CD1c-positive myeloid dendritic cell (primary cell): ENCODE measurements around the gene ATOH8.
A peak's percentile ranks its signal among the peaks of the same experiment; 100 is the strongest.

ENCODE experiments used
- DNase-seq: peaks from one replicate; pipeline ENCODE4 v3.0.0-alpha.2; 2016; ENCODE audit errors: extremely low spot score

ATOH8 gene

DNA sequence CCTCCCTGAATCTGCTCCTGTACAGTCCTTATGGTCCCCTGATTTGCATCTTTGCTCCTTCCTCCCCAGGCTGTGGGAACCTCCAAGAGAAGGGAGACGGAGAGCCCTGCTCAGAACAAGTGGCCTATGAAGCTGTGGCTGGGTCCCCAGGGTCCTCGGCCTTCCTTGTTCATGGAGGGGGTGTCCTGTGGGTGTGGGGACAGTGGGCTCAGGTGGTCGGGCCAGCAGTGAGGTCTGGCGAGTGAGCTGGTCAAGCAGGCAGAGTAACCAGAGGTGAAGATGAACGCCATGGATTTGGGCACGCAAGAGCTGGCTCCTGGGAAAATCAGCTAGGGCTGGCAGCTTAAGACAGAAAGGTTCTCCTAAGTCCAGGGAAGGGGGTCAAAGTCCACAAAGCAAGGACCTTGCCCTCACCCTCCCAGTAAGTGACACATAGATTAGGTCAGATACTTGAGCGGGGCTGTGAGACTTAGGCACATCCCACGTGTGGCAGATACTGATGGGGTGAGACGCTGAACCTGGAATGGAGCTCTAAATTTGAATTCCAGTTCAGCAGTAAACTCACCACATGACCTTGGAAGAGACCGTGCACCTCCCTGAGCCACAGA is 34.8 kb upstream of the ATOH8 start:
- DNase-seq: no peak

DNA sequence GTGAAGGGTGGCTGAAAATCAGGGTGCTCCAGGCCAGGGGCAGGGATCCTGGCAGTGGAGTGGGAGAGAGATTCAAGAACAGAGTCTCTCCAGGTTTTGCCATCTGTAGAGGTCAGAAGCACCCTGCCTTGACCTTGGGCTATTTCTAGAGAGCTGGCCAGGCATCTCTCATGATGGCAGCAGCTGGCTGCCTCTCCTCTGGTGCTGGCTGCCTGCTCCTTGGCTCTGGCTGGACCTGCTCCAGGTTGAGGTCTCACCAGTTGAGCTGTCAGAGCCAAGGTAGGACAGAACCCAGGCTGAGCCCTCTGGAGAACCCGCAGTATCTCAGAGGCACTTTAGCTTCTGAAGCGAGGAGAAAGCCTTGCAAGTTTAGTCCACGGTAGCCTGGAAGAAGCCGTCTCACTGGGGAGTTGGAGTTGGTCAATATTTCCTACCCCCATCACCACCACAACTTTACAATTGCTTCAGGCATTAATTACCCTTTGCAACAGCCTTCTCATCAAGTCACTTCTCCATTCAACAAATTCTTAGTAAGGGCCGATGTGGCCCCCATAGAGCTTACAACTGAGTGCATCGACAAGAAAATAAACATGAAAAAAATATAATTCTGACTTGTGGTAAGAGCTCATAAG is 34.1 kb upstream of the ATOH8 start:
- no peak for DNase-seq

DNA sequence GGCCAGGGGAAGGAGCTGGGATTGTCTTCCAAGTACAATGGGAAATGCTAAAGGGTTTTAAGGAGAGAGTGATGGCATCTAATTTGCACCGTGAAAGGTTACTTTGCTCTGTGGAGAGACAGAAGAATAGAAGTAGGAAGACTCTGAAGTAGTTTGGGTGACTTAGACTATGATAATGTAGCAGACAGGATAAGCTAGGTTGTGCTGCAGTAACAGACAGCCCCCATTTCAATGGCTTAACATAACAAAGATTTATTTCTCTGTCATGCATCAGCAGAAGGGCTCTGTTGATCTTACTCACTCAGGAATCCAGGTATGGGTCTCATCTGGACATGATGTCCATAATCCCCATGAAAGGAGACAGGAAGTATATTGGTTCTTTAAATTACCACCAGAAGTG is 33.3 kb upstream of the ATOH8 start:
- DNase-seq: no peak

DNA sequence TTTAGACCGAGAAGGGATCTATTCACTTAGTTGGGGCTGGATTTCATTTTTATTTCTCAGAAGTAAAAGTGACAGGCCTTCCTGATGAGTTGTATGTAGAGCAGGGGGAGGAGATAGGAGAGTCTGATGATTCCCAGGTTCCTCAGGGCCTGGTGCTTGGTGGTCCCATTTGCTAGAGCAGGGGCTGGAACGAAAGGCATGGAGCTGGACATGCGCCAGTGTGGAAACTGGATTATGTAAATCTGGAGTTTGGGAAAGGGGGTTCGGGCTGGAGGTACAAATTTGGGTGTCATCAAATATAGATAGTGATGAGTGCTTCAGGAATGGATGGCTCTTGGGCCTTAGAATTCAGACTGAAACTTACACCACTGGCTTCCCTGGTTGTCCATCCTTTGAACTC is 32.1 kb upstream of the ATOH8 start:
- DNase-seq: no peak

DNA sequence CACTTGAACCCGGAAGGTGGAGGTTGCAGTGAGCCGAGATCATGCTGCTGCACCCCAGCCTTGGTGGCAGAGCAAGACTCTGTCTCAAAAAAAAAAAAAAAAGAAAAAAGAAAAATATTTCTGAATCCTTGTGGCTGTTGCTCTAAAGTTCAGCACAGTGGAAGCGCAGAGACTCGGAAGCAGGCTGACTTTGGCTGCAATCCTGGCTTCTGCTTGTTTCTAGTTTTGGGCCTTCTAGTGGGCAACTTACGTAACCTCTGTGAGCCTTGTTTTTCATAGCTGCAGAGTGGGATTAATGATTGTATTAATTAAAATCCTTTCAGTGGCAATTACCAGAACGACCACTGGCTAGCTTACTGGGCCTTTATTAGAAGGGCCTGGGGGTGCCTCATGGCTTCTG is 31.3 kb upstream of the ATOH8 start:
- DNase-seq: no peak

DNA sequence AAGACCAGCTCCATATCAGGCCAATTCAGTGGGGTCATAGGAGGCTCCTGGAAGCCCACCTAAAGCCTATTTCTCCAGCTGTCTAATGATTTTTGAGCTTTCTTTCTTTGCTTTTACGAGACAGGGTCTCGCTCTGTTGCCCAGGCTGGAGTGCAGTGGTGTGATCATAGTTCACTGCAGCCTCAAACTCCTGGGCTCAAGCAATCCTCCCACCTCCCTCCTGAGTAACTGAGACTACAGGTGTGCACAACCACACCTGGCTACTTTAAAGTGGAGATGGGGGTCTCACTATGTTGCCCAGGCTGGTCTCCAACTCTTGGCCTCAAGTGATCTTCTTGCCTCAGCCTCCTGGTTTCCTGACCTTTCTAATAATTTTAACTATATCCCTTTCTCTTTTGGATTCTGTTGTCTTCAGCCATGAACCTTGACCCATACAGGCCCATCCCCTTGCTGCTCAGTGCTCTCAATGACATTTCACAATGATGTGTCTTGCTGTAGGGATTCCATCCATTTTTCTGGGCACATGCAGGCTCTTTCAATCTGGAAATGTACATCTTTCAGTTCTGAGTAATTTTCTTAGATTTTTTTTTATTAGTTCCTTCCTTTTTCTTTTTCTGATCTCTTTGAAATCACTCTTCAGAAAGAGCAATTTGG is 30.0 kb upstream of the ATOH8 start:
- no peak for DNase-seq

DNA sequence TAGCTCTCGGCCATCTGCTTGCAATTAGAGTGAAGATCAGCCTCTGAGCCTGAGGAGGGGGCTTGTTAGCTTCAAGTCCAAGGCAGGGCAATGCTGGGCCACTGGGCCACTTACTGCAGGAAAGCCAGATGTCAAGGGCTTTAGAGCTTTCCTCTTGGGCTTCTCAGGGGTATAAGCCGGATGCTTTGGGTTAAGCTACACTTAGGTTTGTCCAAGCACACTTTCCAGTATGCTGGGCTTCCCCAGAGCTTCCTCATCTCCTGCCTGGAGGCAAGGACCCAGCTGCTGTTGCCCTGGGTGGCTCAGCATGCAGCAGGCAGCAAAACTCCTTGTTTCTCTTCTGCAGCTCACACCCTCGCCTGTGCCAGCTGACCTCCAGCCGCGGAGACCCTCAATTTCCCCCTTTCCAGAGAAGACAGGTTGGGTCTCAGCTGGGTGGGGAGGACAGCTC is 29.0 kb upstream of the ATOH8 start:
- no peak for DNase-seq

DNA sequence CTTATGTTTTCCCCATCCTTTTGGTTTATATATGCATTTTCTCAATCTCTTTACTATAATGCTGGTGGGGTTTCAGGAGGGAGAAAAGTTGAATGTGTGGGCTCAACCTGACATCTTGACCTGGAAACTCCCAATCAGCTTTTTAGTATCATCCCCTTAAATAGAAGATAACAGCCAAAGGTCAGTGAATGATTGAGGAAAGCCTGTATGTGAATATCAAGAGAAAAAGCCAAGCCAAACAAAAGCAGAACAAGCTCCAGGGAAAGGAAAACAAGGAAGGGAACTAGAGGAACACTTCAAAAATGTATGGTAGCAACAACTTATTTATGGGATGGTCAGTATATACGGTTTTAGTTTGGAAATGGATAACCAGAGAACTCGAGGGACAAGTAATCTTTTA is 28.3 kb upstream of the ATOH8 start:
- no peak for DNase-seq

DNA sequence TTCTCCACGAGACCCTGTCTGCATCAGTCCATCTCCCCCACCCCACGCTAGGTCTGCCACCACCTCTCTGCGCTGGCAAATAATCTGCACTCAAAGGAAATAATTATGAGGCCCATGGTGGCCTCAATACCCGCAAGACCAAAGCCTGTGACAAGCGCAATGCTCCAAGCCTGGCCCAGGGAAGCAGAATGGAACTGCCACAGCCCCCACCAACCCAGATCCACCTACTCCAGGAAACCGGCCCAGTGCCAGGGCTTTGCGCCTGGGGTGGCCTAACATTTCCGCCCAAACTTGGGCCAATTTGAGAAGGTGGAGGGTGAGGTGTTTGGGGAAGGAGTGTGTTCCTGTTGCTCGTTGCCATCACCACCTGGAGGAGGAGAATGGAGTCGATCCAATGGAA is 26.0 kb upstream of the ATOH8 start:
- no peak for DNase-seq

DNA sequence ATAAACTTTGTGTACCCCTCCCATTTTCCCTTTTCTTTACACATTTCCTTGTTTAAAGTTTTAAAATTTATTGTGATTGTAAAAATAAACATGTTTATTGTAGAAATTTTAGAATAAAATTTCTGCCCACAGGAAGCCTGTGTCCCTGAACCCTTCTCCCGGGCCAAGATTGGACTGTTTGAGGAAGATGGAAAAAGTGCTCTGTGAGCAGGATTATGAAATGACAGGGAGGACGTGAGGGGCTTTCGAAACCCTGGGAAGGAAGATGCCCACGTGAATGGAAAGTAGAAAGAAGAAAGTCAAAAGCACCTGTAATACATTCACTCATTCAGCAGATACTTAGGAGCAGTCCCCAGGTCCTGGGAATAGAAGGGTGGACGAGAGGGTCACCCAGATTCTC is 25.4 kb upstream of the ATOH8 start:
- no peak for DNase-seq

DNA sequence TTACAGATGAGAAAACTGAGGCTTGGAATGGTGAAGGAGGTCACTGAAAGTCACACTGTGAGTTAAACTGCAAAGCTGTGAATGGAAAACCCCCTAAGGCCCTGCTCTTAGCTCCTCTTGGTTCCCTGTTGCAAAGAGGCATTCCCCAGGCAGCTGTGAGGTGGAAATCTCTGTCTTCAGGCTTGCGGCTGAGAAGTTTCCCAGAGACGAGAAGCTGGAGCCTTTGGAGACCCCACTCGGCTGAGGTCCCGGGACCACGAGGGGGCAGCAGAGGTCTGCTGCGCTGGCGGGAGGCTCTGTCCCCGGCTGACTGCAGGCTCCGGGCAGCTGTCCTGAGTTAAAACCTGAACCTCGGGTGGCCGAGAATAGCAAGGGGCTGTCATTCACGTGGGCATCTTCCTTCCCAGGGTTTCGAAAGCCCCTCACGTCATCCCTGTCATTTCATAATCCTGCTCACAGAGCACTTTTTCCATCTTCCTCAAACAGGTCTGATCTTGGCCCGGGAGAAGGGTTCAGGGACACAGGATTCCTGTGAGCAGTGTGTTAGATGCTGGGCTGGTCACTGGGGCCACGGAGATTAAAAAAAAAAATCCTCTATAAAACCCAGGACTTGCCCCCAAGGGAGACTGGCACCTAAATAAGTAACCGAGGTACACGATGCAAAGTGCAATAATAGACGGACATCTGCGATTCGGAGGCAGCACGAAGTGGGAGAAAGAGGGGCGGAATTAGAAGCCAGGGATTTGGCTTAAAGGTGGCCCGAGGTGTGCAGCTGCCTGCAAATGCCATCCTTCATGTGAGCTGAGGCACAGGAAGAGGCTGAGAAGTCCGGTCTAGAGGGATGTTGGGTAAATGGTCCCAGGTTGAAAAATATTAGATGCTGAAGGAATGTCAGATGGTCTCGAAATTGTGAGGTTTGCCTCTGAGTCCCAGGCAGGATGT is 24.6 kb upstream of the ATOH8 start:
- DNase-seq: peak; percentile 85

DNA sequence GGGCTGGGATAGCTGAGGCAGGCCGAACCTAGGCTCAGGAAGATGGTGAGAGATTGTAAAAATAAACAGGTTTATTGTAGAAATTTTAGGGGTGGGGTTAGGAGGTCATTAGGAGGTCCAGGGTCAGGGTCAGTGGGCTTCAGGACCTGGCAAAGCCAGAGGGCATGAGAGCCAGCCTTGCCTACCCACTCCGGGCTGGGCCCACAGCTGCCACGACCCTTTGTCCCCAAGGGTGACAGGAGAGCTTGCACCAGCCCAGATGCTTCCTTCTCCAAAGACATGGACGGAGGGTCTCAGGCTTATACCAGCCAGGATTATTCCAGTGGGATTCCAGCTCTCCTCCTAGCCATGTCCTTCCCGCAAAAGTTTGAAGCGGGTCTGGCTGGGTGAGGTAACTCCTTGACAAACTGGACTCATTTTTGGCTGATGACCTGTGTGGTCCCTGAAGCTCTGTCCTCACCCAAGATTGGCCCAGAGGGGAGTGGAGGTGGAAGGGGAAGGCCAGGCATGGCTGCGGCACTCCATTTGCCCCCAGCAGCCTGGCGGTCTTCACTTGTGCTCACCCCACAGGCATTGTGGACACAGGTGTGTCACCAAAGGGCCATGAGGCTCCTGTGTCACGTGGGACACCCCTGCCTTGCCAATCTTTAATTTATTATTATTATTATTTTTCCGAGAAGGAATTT is 23.8 kb upstream of the ATOH8 start:
- DNase-seq: no peak

DNA sequence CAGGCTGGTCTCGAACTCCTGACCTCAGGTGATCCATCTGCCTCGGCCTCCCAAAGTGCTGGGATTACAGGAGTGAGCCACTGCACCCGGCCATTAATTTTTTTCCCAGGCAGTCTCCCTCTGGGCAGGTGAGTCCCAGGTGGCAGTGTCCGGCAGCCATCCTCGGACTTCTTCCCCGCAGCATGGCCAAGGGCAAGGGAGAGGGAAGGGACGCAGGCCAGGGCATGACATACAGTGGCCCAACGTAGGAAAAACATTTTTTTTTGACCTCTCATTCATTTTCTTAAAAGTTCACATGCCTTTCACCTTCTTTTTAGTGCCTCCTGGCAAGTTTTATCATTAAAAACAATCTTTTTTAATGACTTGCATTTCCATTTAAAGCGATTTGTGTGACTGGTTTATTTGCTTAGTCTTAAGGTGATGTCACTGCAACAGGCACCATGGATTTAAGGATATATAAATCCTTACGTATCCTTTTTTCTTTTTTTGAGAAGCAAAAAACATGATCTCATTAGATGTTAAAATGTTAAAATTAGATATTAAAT is 23.0 kb upstream of the ATOH8 start:
- DNase-seq: no peak

DNA sequence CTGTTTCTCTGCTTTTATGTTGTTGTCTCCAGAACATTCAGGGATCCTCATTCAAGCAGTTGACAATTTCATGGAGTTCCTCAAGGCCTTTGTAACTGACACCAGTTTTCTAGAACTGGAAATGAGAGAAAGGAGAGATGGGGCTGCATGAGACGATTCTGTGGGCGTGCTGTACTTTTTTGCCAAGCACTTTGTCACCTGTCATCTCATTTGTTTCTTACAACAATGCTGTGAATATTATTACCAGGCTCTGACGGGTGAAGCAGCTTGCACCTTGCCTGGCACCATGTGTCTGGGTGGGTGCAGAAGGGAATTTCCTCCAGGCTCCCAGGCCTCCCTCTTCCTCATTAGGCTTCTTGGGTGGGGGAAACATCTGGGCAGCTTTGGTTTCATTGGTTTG is 22.2 kb upstream of the ATOH8 start:
- no peak for DNase-seq

DNA sequence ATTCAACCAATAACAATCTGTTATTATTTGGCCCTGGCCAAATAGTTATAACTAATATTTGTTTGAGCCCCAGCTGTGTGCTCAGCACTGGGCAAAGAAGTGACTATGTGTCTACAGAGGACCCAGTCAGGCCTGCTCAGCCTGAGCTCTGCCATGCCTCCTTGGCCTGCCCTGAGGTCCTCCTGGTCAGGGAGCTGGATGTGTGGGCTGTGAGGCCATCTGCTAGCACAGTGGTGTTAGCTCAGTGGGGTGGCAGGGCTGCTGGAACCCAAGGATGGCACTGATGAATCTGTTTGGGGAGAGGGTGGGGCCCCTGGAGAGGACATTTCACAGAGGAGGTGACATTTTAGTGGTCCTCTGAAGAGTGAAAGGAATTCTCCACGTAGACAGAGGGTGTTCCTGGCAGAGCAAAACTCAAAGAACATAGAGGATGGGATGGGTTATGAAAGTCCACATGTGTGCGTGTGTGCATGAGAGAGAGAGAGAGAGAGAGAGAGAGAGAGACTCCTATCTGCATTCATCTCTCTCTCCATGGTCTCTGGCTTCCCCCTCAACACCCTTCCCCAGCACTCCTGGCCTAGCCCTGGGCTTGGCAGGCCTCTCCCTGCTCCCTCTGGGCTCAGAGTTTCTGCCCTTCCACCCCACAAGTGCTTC is 21.2 kb upstream of the ATOH8 start:
- DNase-seq: no peak

DNA sequence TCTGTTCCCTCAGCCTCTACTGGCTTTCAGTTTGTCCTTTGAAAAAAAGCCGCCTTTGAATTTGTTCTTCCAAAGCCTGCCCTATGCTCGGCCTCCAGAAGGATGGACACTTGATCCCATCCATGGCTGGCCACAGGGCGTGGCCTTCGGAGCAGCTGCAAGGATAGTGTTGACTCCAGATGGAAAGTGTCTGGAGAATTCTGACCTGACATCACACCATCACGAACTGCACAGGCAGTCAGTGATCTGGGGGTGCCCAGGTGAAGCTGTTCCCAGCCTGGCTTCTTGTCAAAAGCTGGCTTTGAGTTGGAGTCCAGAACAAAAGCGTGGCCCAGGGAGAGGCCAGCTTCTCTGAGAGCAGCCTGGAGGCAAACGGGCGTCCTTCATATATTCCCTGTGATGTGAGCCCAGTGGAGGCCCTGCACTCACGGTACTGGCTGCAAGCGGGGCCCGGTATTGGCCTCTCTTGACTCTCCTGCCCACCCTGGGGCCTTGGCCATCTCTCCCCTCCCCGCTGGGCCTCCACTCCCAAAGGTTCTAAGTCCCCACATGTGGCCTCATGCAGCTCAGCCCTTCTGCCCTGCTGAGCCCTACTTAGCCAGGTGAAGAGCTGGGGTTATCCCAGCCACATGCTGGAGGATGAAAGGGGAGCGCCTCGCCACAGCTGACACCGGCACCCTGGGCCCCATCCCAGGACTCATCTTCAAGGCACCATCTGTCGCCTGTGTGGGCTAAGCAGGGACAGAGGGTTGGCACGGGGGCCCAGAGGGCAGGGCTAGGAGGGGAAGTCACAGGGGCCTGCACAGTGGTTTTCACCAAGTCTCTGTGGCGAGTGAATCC is 20.4 kb upstream of the ATOH8 start:
- DNase-seq: no peak

DNA sequence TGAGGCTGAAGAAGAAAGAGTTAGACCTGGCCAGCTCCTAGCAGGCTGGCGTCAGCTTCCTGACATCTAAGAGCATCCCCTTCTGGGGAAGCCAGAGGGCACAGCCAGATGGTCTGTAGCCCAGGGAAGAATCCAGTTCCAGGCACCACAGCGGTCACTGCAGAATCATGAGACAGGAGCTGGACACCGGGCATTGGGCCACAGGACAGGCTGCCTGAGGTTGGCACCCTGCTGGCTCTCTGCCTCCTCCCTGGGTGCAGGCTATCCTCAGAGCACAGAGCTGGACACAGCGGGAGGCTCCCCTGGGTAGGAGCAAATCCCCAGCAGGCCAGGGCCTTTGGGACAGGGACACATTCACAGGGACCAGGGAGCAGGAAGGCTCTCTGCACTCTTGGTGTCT is 19.8 kb upstream of the ATOH8 start:
- no peak for DNase-seq

DNA sequence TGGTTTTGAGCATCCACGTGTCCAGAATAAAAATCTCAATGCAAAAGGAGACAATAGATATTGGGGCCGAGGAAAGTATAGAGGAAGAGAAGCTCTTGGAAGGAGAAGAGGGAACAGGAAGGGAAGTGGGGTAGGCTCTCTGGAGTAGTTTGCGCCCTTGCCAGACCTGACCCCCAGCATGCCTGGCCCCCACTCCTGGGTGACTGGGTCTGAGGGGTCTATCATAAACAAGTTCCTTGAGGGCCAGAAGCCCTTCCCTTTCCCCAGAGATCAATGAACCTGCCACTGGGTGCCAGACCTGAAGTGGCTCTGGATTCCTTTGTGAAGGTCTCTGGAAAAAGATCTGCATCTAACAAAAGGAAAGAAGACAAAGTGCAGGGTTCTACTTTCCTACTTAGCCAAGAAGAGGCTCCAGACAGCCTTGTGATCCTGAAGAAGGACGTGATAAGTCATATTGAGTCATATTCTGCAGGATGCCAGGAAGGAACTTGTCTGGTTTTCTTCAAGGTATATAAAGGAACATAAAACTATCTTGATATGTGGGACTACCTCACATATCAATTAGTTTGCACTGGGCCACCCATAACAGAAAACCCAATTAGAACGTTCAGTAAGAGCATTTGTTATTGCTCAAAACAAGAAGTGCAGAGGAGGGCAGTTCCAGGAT is 18.7 kb upstream of the ATOH8 start:
- no peak for DNase-seq

DNA sequence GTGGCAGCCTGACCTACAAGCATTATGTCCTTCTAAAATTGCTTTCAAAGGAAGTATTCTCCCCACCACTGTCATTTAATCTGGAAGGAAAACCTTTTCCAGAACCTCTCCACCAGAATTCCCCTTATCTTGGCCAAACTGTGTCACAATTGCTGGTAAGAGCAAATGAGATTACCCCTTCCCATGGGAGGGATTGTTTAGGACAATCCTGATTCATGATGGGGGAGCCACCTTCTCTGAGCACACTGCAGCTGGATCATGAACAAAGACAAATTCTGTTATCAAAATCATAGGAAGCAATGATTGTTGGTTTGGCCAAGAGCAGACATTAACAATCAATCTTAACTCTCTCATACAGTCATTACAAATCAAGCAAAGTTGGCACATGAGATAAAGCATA is 18.1 kb upstream of the ATOH8 start:
- no peak for DNase-seq
